A549 (cell line): Measurements from ENCODE around the gene TMEM115.

Source experiments
- CBX8 ChIP-seq: fragments of 200-600 bp; sonication (generic); IDR thresholded peaks from 2 replicates; pipeline ENCODE4 v1.6.1; 2016
- EHMT2 ChIP-seq: fragments of 200-600 bp; sonication (generic); IDR thresholded peaks from 2 replicates; pipeline ENCODE4 v1.6.1; 2016; ENCODE audit warnings: antibody characterized with exemption, low read depth, mild to moderate bottlenecking, moderate library complexity
- EP300 ChIP-seq, 2 experiments: fragments of >200 bp; sonication (Bioruptor Twin); formaldehyde crosslinking; IDR thresholded peaks; 2 replicates in 1 of 2; 3 replicates in 1 of 2; pipeline ENCODE4 v1.6.1; 2016 to 2017
- HOXA7 ChIP-seq: fragments of 250-450 bp; sonication (Bioruptor Pico); IDR thresholded peaks from 2 replicates; pipeline ENCODE4 v1.5.0; 2020; ENCODE audit warnings: mild to moderate bottlenecking, moderate library complexity
- MAFK ChIP-seq: fragments of 450-650 bp; IDR thresholded peaks from 2 replicates; pipeline ENCODE4 v1.6.1; 2014; ENCODE audit not compliant: partially characterized antibody
- MAZ ChIP-seq: fragments of 150-350 bp; IDR thresholded peaks from 2 replicates; pipeline ENCODE4 v1.6.1; 2014; ENCODE audit warnings: antibody characterized with exemption, low read depth, low read length, borderline replicate concordance
- POLR2A ChIP-seq: IDR thresholded peaks from 2 replicates; pipeline ENCODE4 v1.6.1; 2012; ENCODE audit warnings: mild to moderate bottlenecking, low read length
- ZFP36 ChIP-seq: fragments of 450-650 bp; IDR thresholded peaks from 2 replicates; pipeline ENCODE4 v1.6.1; 2014; ENCODE audit warnings: borderline replicate concordance; ENCODE audit not compliant: partially characterized antibody
- TF ChIP-seq, protein P1 (sequence below): fragments of >200 bp; sonication (Bioruptor Twin); formaldehyde crosslinking; IDR thresholded peaks from 3 replicates; pipeline ENCODE4 v1.5.1; 2016
- TF ChIP-seq, protein P2 (sequence below): IDR thresholded peaks from 2 replicates; pipeline ENCODE4 v1.6.1; 2012

DNA sequence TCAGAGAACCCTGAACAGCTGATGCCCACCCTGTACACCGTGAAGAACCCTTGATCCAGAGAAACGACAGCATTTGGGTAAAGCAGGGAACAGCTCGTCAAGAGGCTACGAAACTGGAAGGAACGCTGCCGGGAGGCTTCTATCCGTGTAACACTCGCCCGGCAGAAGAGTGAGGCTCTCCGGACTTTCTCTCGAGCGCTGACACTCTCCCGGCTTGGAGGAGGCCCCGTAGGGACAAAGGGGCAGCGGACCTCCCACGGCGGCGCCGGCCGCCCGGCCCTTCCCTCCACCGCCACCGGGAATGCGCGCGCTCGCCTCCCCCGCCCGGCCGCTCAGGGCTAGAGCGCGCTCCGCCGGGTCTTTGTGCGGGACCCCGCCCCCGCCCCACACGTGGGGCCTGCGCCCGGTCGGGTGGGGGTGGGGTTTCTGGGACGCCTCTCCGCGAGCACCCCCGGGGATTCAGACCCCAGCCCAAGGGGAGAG lies 38.4 kb downstream of the TMEM115 start:
- TF ChIP-seq EHMT2 (no peak), HOXA7 (CRISPR knock-in tag) (no peak), ZFP36 (no peak), EP300 (IDR thresholded peaks at IDR 0.05) (no peak), MAZ (no peak), POLR2A (no peak), MAFK (no peak), CBX8 (no peak)
- TF ChIP-seq, protein P1, sequence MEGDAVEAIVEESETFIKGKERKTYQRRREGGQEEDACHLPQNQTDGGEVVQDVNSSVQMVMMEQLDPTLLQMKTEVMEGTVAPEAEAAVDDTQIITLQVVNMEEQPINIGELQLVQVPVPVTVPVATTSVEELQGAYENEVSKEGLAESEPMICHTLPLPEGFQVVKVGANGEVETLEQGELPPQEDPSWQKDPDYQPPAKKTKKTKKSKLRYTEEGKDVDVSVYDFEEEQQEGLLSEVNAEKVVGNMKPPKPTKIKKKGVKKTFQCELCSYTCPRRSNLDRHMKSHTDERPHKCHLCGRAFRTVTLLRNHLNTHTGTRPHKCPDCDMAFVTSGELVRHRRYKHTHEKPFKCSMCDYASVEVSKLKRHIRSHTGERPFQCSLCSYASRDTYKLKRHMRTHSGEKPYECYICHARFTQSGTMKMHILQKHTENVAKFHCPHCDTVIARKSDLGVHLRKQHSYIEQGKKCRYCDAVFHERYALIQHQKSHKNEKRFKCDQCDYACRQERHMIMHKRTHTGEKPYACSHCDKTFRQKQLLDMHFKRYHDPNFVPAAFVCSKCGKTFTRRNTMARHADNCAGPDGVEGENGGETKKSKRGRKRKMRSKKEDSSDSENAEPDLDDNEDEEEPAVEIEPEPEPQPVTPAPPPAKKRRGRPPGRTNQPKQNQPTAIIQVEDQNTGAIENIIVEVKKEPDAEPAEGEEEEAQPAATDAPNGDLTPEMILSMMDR, result no peak
- TF ChIP-seq, protein P2, sequence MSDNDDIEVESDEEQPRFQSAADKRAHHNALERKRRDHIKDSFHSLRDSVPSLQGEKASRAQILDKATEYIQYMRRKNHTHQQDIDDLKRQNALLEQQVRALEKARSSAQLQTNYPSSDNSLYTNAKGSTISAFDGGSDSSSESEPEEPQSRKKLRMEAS, result no peak
